ENCODE results near the gene NDOR1.

- no peak for TF ChIP-seq CTCF (IDR thresholded peaks at IDR 0.05; ENCODE audit: low read depth, low read length)
- no peak for TF ChIP-seq EZH2phosphoT487 (IDR thresholded peaks at IDR 0.05; ENCODE audit: low read depth)
These were observed 9.1 kb downstream of the NDOR1 start for GRCh38 chr9:137214620-137215019.
